K562 (cell line): ENCODE results near the gene CAPN2. TPM values are rescaled to one million over a fixed set of nuclear protein-coding genes. Genes with fewer than 3 reads are reported as not detected.

Source experiments
- CTBP1 ChIP-seq: fragments of 450-650 bp; IDR thresholded peaks from 2 replicates; pipeline ENCODE4 v1.6.1; 2016; ENCODE audit warnings: borderline replicate concordance
- ELF1 ChIP-seq: fragments of 200-800 bp; sonication (Bioruptor generic); IDR thresholded peaks from 2 replicates; pipeline ENCODE4 v1.6.1; 2016; ENCODE audit warnings: missing genetic modification characterization, missing compliant biosample characterization
- GATAD2A ChIP-seq: fragments of 450-650 bp; IDR thresholded peaks from 2 replicates; pipeline ENCODE4 v1.6.1; 2017
- HDAC2 ChIP-seq: fragments of 450-650 bp; IDR thresholded peaks from 2 replicates; pipeline ENCODE4 v1.6.1; 2016; ENCODE audit warnings: mild to moderate bottlenecking
- JUND ChIP-seq, 2 experiments: IDR thresholded peaks; 2 replicates in 1 of 2; 3 replicates in 1 of 2; pipeline ENCODE4 v1.6.1; 2011; ENCODE audit warnings: borderline replicate concordance in 2 of 2, low read depth in 2 of 2, low read length in 2 of 2, improper control_type of control experiment in 1 of 2, missing biosample characterization in 1 of 2, missing genetic modification characterization in 1 of 2, missing genetic modification reagents in 1 of 2
- LCOR ChIP-seq: sonication (generic); formaldehyde crosslinking; IDR thresholded peaks from 2 replicates; pipeline ENCODE4 v1.8.0; 2022; ENCODE audit warnings: mild to moderate bottlenecking, missing genetic modification reagents
- MXI1 ChIP-seq: IDR thresholded peaks from 2 replicates; pipeline ENCODE4 v1.6.1; 2011; ENCODE audit warnings: low read depth, mild to moderate bottlenecking, improper control_type of control experiment, low read length
- NCOA1 ChIP-seq: fragments of 450-650 bp; IDR thresholded peaks from 2 replicates; pipeline ENCODE4 v1.6.1; 2016; ENCODE audit warnings: low read depth
- NR2C1 ChIP-seq, 2 experiments: fragments of 450-650 bp; IDR thresholded peaks; 2 replicates each; pipeline ENCODE4 v1.6.1; 2017; ENCODE audit warnings: mild to moderate bottlenecking in 2 of 2, antibody characterized with exemption in 1 of 2, inconsistent platforms in 1 of 2, missing compliant biosample characterization in 1 of 2, missing genetic modification characterization in 1 of 2
- NR2C2 ChIP-seq, 2 experiments: fragments of 200-800 bp in 1 of 2; sonication (Bioruptor generic) in 1 of 2; sonication (generic) in 1 of 2; formaldehyde crosslinking in 1 of 2; IDR thresholded peaks; 2 replicates each; pipeline versions ENCODE4 v1.6.1 to v1.8.0; 2016 to 2022; ENCODE audit warnings: mild to moderate bottlenecking in 1 of 2, missing compliant biosample characterization in 1 of 2, missing genetic modification characterization in 1 of 2, missing genetic modification reagents in 1 of 2
- RBFOX2 ChIP-seq: fragments of 200-400 bp; formaldehyde crosslinking; IDR thresholded peaks from 2 replicates; pipeline ENCODE4 v1.6.1; 2017; ENCODE audit warnings: low read depth, mild to moderate bottlenecking, low read length, moderate library complexity
- SIRT6 ChIP-seq: IDR thresholded peaks from one replicate; pipeline ENCODE4 v1.6.1; 2012; ENCODE audit warnings: low read depth, mild to moderate bottlenecking, control low read depth, inconsistent platforms, low read length, moderate library complexity
- STAT5A ChIP-seq: IDR thresholded peaks from 2 replicates; pipeline ENCODE4 v1.6.1; 2012; ENCODE audit warnings: low read length, inconsistent platforms, borderline replicate concordance
- ZBTB17 ChIP-seq: fragments of 450-650 bp; formaldehyde crosslinking; IDR thresholded peaks from 2 replicates; pipeline ENCODE4 v1.4.0; 2020; ENCODE audit warnings: mild to moderate bottlenecking
- ZNF217 ChIP-seq: sonication (generic); formaldehyde crosslinking; IDR thresholded peaks from 2 replicates; pipeline ENCODE4 v1.8.0; 2022; ENCODE audit warnings: mild to moderate bottlenecking, missing genetic modification reagents
- polyA plus RNA-seq, 8 experiments: library from polyadenylated mRNA; depleted of rRNA in 4 of 8; stranded (reverse) in 5 of 8; unstranded in 3 of 8; fragments of >200 nt; fragmentation: Nextera tagmentation in 2 of 8; fragmentation: Illumina TruSeq in 1 of 8; extraction: Ambion mirVana in 2 of 8; extraction: Trizol in 1 of 8; gene quantifications; 2 replicates each; pipeline versions ENCODE4 v1.2.1 to v1.2.3, GENCODE V29; 2011 to 2014; ENCODE audit warnings: inconsistent platforms in 1 of 8, missing spikeins in 1 of 8
- total RNA-seq, 7 experiments: library from RNA; depleted of rRNA in 6 of 7; stranded (reverse); fragments of >200 nt in 6 of 7; fragmentation: Illumina TruSeq in 2 of 7; extraction: Trizol in 2 of 7; gene quantifications; 2 replicates each; pipeline versions ENCODE4 v1.2.1 to v1.2.3, GENCODE V29; 2011 to 2021; ENCODE audit warnings: low replicate concordance in 1 of 7
- TF ChIP-seq, protein P1 (sequence below): sonication (generic); formaldehyde crosslinking; IDR thresholded peaks from 2 replicates; pipeline ENCODE4 v1.8.0; 2022; ENCODE audit warnings: missing genetic modification reagents, mild to moderate bottlenecking, moderate library complexity, borderline replicate concordance
- TF ChIP-seq, protein P2 (sequence below), 2 experiments: fragments of 250-450 bp in 1 of 2; fragments of 450-650 bp in 1 of 2; sonication (Bioruptor Pico) in 1 of 2; IDR thresholded peaks; 2 replicates each; pipeline versions ENCODE4 v1.6.1 to v1.8.0; 2016 to 2021; ENCODE audit warnings: mild to moderate bottlenecking in 2 of 2, moderate library complexity in 2 of 2, missing compliant biosample characterization in 1 of 2, missing genetic modification characterization in 1 of 2
- TF ChIP-seq, protein P3 (sequence below): fragments of 450-650 bp; IDR thresholded peaks from 2 replicates; pipeline ENCODE4 v1.6.1; 2017; ENCODE audit warnings: mild to moderate bottlenecking, moderate library complexity
- TF ChIP-seq, protein P4 (sequence below): sonication (generic); formaldehyde crosslinking; IDR thresholded peaks from 2 replicates; pipeline ENCODE4 v1.8.1; 2023; ENCODE audit warnings: mild to moderate bottlenecking, missing genetic modification reagents
- TF ChIP-seq, protein P5 (sequence below): IDR thresholded peaks from 3 replicates; pipeline ENCODE4 v1.6.1; 2011; ENCODE audit warnings: borderline replicate concordance, mild to moderate bottlenecking; ENCODE audit not compliant: insufficient read length, insufficient read depth

Gene CAPN2
- total and polyA plus RNA-seq, 9 of the 15 experiments (the other 6 are each of a cell fraction or from before 2014, with no cell fraction given), result 24.6 to 157 (median 101) TPM

DNA sequence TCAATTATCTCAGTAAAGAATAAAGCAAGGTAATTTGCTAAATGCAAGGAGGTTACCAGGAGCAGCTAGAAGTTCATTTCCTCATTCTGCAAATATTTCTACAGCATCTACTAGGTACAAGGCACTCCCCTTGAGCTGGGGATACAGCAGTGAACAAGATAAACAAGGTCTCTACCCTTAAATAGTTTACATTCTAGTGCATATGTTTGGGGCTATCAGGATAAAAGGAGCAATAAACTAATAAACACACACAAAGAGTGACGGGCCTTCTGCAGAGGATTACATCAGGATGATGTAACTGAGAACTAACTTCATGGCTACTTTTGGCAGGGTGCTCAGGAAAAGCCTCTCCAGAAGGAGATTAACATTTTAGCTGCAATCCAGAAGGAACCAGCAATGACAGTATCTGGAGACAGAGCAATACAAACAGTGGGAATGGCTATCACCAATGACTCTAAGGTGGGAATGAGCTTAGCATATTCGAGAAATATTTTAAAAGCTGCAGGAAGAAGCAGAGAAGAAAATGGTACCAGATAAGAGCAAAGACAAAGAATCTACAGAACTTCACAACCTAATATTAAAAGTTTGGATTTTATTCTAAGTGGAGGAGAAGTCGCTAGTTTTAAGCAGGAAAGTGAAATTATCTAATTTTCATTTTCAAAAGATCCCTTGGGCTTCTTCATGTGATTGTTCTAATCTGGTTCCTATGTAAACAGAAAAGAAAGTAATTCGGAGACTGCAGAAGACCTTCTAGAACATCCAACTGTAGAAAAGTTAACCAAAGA lies 107.6 kb downstream of the CAPN2 start (continued):
- TF ChIP-seq, protein P1, sequence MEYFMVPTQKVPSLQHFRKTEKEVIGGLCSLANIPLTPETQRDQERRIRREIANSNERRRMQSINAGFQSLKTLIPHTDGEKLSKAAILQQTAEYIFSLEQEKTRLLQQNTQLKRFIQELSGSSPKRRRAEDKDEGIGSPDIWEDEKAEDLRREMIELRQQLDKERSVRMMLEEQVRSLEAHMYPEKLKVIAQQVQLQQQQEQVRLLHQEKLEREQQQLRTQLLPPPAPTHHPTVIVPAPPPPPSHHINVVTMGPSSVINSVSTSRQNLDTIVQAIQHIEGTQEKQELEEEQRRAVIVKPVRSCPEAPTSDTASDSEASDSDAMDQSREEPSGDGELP, result no peak
- TF ChIP-seq NR2C2 (CRISPR knock-in tag; IDR thresholded peaks at IDR 0.05), result no peak
- peak; percentile 10; the same call in 1 of the 2 replicates for TF ChIP-seq NR2C2 (tag; IDR thresholded peaks at IDR 0.05)
- TF ChIP-seq NCOA1, result no peak
- TF ChIP-seq ZBTB17 (CRISPR knock-in tag), result 0 out of 2 replicates have a peak, but pooled peaks have one; percentile 36
- TF ChIP-seq ZNF217 (CRISPR knock-in tag), result no peak
- TF ChIP-seq SIRT6, result no peak
- peak; percentile 79 for TF ChIP-seq CTBP1
- TF ChIP-seq, protein P2, sequence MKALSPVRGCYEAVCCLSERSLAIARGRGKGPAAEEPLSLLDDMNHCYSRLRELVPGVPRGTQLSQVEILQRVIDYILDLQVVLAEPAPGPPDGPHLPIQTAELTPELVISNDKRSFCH (CRISPR knock-in tag; IDR thresholded peaks at IDR 0.05), result no peak
- TF ChIP-seq, protein P2 (tag; IDR thresholded peaks at IDR 0.05), result no peak
- no peak for TF ChIP-seq NR2C1 (IDR thresholded peaks at IDR 0.05)
- TF ChIP-seq NR2C1 (tag; IDR thresholded peaks at IDR 0.05), result 0 out of 2 replicates have a peak, but pooled peaks have one; percentile 6
- TF ChIP-seq HDAC2, result no peak
- no peak for TF ChIP-seq GATAD2A
- TF ChIP-seq JUND (IDR thresholded peaks at IDR 0.05; ENCODE audit: borderline replicate concordance, low read depth, low read length), result peak; percentile 79
- TF ChIP-seq JUND (tag; IDR thresholded peaks at IDR 0.05; ENCODE audit: borderline replicate concordance, low read depth, low read length), result peak; percentile 72; the same call in 2 of the 3 replicates
- TF ChIP-seq, protein P3, sequence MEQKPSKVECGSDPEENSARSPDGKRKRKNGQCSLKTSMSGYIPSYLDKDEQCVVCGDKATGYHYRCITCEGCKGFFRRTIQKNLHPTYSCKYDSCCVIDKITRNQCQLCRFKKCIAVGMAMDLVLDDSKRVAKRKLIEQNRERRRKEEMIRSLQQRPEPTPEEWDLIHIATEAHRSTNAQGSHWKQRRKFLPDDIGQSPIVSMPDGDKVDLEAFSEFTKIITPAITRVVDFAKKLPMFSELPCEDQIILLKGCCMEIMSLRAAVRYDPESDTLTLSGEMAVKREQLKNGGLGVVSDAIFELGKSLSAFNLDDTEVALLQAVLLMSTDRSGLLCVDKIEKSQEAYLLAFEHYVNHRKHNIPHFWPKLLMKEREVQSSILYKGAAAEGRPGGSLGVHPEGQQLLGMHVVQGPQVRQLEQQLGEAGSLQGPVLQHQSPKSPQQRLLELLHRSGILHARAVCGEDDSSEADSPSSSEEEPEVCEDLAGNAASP, result no peak
- TF ChIP-seq, protein P4, sequence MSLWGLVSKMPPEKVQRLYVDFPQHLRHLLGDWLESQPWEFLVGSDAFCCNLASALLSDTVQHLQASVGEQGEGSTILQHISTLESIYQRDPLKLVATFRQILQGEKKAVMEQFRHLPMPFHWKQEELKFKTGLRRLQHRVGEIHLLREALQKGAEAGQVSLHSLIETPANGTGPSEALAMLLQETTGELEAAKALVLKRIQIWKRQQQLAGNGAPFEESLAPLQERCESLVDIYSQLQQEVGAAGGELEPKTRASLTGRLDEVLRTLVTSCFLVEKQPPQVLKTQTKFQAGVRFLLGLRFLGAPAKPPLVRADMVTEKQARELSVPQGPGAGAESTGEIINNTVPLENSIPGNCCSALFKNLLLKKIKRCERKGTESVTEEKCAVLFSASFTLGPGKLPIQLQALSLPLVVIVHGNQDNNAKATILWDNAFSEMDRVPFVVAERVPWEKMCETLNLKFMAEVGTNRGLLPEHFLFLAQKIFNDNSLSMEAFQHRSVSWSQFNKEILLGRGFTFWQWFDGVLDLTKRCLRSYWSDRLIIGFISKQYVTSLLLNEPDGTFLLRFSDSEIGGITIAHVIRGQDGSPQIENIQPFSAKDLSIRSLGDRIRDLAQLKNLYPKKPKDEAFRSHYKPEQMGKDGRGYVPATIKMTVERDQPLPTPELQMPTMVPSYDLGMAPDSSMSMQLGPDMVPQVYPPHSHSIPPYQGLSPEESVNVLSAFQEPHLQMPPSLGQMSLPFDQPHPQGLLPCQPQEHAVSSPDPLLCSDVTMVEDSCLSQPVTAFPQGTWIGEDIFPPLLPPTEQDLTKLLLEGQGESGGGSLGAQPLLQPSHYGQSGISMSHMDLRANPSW, result no peak
- TF ChIP-seq LCOR (CRISPR knock-in tag), result no peak
- TF ChIP-seq, protein P5, sequence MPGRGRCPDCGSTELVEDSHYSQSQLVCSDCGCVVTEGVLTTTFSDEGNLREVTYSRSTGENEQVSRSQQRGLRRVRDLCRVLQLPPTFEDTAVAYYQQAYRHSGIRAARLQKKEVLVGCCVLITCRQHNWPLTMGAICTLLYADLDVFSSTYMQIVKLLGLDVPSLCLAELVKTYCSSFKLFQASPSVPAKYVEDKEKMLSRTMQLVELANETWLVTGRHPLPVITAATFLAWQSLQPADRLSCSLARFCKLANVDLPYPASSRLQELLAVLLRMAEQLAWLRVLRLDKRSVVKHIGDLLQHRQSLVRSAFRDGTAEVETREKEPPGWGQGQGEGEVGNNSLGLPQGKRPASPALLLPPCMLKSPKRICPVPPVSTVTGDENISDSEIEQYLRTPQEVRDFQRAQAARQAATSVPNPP, result no peak
- no peak for TF ChIP-seq STAT5A
- TF ChIP-seq RBFOX2, result no peak
- TF ChIP-seq ELF1 (tag), result no peak
- TF ChIP-seq MXI1, result no peak
